Upper lobe of right lung (tissue), 1 donor: ENCODE data around the gene MPND. TPM values are rescaled to one million over a fixed set of nuclear protein-coding genes. Genes with fewer than 3 reads are reported as not detected.
"Not testable (repeated sequence)": the region's sequence is repeated elsewhere in the genome, so short reads cannot be mapped to it uniquely, and the experiment has no call there.

Experiments used
- ATAC-seq: fragments of 200-7000 bp; cut with Tn5 transposase; one replicate; pipeline ENCODE4 v1.9.1; 2020; ENCODE audit warnings: mild to moderate bottlenecking, moderate library complexity
- DNase-seq: peaks from one replicate; pipeline ENCODE4 v3.0.0-alpha.2; 2020
- H3K27ac ChIP-seq: fragments of 200-600 bp; one replicate; pipeline ENCODE4 v1.8.0; 2022
- H3K27me3 ChIP-seq: fragments of 200-600 bp; one replicate; pipeline ENCODE4 v1.8.0; 2022; ENCODE audit warnings: mild to moderate bottlenecking
- H3K36me3 ChIP-seq: fragments of 200-600 bp; one replicate; pipeline ENCODE4 v1.8.0; 2022
- H3K4me1 ChIP-seq: fragments of 200-600 bp; one replicate; pipeline ENCODE4 v1.8.0; 2022
- H3K4me3 ChIP-seq: fragments of 200-600 bp; one replicate; pipeline ENCODE4 v1.8.0; 2022; ENCODE audit warnings: mild to moderate bottlenecking
- H3K9me3 ChIP-seq: fragments of 200-600 bp; one replicate; pipeline ENCODE4 v1.8.0; 2022
- CTCF ChIP-seq: fragments of 200-600 bp; IDR thresholded peaks from one replicate; pipeline ENCODE4 v1.8.0; 2022; ENCODE audit warnings: antibody characterized with exemption
- intact Hi-C: fragments of 100-400 bp; cut with DNase I; formaldehyde crosslinking; loops from one replicate; pipeline ENCODE4 v1.11.0; 2022
- total RNA-seq: library from RNA; stranded (reverse); fragmentation: NEBNext Ultra II Directional; extraction: Animal tissue kit (Norgen Biotek cat#: 25700); gene quantifications from one replicate; pipeline ENCODE4 v1.2.1, GENCODE V29; 2021
- donor health status: DM: no; HTN: yes; CAD: no; lungs with severe emphysema.

MPND gene
- total RNA-seq, 1 donor from 2014 or later: 29.3 TPM

- Histone ChIP-seq H3K27me3 (no peaks in the 10 kb centered on the region), H3K4me3 (peak overlapping the region; percentile 39), H3K27ac (no peak overlapping the region), H3K36me3 (no peaks in the 10 kb centered on the region), H3K4me1 (no peaks in the 10 kb centered on the region), H3K9me3 (no peaks in the 10 kb centered on the region)
- ATAC-seq: peak; percentile 6
- no peak for DNase-seq
- TF ChIP-seq CTCF: no peak
- intact Hi-C loops: no loop called here
Measured at GRCh38 chr19:4327877-4328242, 15.5 kb upstream of the MPND start.

GRCh38 chr19:4328243-4328990 is 14.9 kb upstream of the MPND start:
- no peaks in the 10 kb centered on the region for H3K36me3 ChIP-seq
- no peaks in the 10 kb centered on the region for H3K9me3 ChIP-seq
- H3K27me3 ChIP-seq: no peaks in the 10 kb centered on the region
- H3K4me1 ChIP-seq: no peaks in the 10 kb centered on the region
- TF ChIP-seq CTCF: no peak
- intact Hi-C loops: no loop called here
- H3K27ac ChIP-seq: no peak overlapping the region
- DNase-seq (peak; percentile 96), ATAC-seq (peak; percentile 93)
- peak overlapping the region; percentile 45 for H3K4me3 ChIP-seq

GRCh38 chr19:4328991-4329681 is 14.2 kb upstream of the MPND start:
- H3K4me3 ChIP-seq: peak overlapping the region; percentile 45
- H3K27me3 ChIP-seq, DNase-seq, intact Hi-C loops, H3K36me3 ChIP-seq, H3K27ac ChIP-seq, ATAC-seq, H3K9me3 ChIP-seq, H3K4me1 ChIP-seq: not testable (repeated sequence)

- intact Hi-C loops: no loop called here
- no peak for TF ChIP-seq CTCF
- Histone ChIP-seq H3K4me1 (no peaks in the 10 kb centered on the region), H3K36me3 (no peaks in the 10 kb centered on the region), H3K27me3 (no peaks in the 10 kb centered on the region), H3K4me3 (no peak overlapping the region), H3K9me3 (no peaks in the 10 kb centered on the region), H3K27ac (no peak overlapping the region)
- DNase-seq (no peak), ATAC-seq (no peak)
Measured at GRCh38 chr19:4329858-4330257, 13.5 kb upstream of the MPND start.

- Histone ChIP-seq H3K9me3 (no peaks in the 10 kb centered on the region), H3K4me3 (no peak overlapping the region), H3K27me3 (no peaks in the 10 kb centered on the region), H3K27ac (no peak overlapping the region), H3K4me1 (no peaks in the 10 kb centered on the region), H3K36me3 (no peaks in the 10 kb centered on the region)
- ATAC-seq (no peak), DNase-seq (no peak)
- TF ChIP-seq CTCF: no peak
- intact Hi-C loops: no loop called here
Measured at GRCh38 chr19:4334929-4335570, 8.3 kb upstream of the MPND start.

- H3K4me3 ChIP-seq: peak overlapping the region; percentile 54
- peak overlapping the region; percentile 75 for H3K27ac ChIP-seq
- ATAC-seq: no peak
Measured at GRCh38 chr19:4337906-4338440, 5.4 kb upstream of the MPND start.

More at GRCh38 chr19:4337906-4338440, 5.4 kb upstream of the MPND start:
- Histone ChIP-seq H3K4me1 (peaks cover 5% of the 10 kb centered on the region), H3K9me3 (no peaks in the 10 kb centered on the region), H3K36me3 (no peaks in the 10 kb centered on the region), H3K27me3 (no peaks in the 10 kb centered on the region)
- intact Hi-C loops: no loop called here
- no peak for DNase-seq
- no peak for TF ChIP-seq CTCF
